Left renal pelvis (tissue), 4 donors: ENCODE data around the gene TMEM120B. TPM values are rescaled to one million over a fixed set of nuclear protein-coding genes. Genes with fewer than 3 reads are reported as not detected.
A peak's percentile ranks its signal among the peaks of the same experiment; 100 is the strongest.
"Not testable (repeated sequence)": the region's sequence is repeated elsewhere in the genome, so short reads cannot be mapped to it uniquely, and the experiment has no call there.

ENCODE experiments used
- DNase-seq, 4 donors: peaks; one replicate each; pipeline ENCODE4 v3.0.0-alpha.2; 2013; ENCODE audit warnings: low read depth in 4 of 4, low spot score in 3 of 4
- polyA plus RNA-seq, 4 donors: library from polyadenylated mRNA; unstranded; fragments of 120-200 nt; gene quantifications; one replicate each; pipeline ENCODE4 v1.2.1, GENCODE V29; 2013; ENCODE audit not compliant: insufficient read length in 4 of 4

The TMEM120B gene
- polyA plus RNA-seq, 4 donors: 7.9 to 13.6 (median 10.3) TPM

- DNase-seq: no peak
Measured at GRCh38 chr12:121708313-121709063, 4.1 kb upstream of the TMEM120B start.

GRCh38 chr12:121709064-121709424 is 3.5 kb upstream of the TMEM120B start:
- DNase-seq: not testable (repeated sequence)

- DNase-seq: no peak
Measured at GRCh38 chr12:121709478-121709961, 3.0 kb upstream of the TMEM120B start.

GRCh38 chr12:121711361-121712189 is 977 bp upstream of the TMEM120B start:
- peak in 1 of 4 donors; percentile 31 for DNase-seq

- peak in 1 of 4 donors; percentile 40 for DNase-seq
Measured at GRCh38 chr12:121712190-121712460, 427 bp upstream of the TMEM120B start.

GRCh38 chr12:121713257-121713777 is 765 bp downstream of the TMEM120B start:
- no peak for DNase-seq

- DNase-seq: no peak
Measured at GRCh38 chr12:121713793-121714192, 1.2 kb downstream of the TMEM120B start.

- DNase-seq: not testable (repeated sequence)
Measured at GRCh38 chr12:121715055-121715454, 2.5 kb downstream of the TMEM120B start.

- no peak for DNase-seq
Measured at GRCh38 chr12:121715862-121716435, 3.4 kb downstream of the TMEM120B start.

- peak in 1 of 4 donors; percentile 55 for DNase-seq
Measured at GRCh38 chr12:121717041-121717699, 4.6 kb downstream of the TMEM120B start.

GRCh38 chr12:121718653-121719239 is 6.2 kb downstream of the TMEM120B start:
- DNase-seq: no peak

- no peak for DNase-seq
Measured at GRCh38 chr12:121719926-121720414, 7.4 kb downstream of the TMEM120B start.

- DNase-seq: no peak
Measured at GRCh38 chr12:121720762-121721161, 8.2 kb downstream of the TMEM120B start.

GRCh38 chr12:121722511-121722910 is 10.0 kb downstream of the TMEM120B start:
- no peak for DNase-seq

- no peak for DNase-seq
Measured at GRCh38 chr12:121723200-121723599, 10.6 kb downstream of the TMEM120B start.

- no peak for DNase-seq
Measured at GRCh38 chr12:121724925-121725324, 12.4 kb downstream of the TMEM120B start.

- no peak for DNase-seq
Measured at GRCh38 chr12:121725423-121725822, 12.9 kb downstream of the TMEM120B start.

- DNase-seq: no peak
Measured at GRCh38 chr12:121729021-121729420, 16.5 kb downstream of the TMEM120B start.

- DNase-seq: no peak
Measured at GRCh38 chr12:121731473-121731872, 18.9 kb downstream of the TMEM120B start.

GRCh38 chr12:121733849-121734248 is 21.3 kb downstream of the TMEM120B start:
- no peak for DNase-seq
